K562 (cell line): ENCODE measurements around the gene MT1E. TPM values are rescaled to one million over a fixed set of nuclear protein-coding genes. Genes with fewer than 3 reads are reported as not detected.

ENCODE experiments used
- ETV1 ChIP-seq: fragments of 450-650 bp; conservative IDR thresholded peaks from 2 replicates; pipeline ENCODE4 v1.6.1; 2016; ENCODE audit warnings: missing genetic modification characterization, control low read depth, low read depth, missing compliant biosample characterization
- GABPB1 ChIP-seq: sonication (generic); formaldehyde crosslinking; IDR thresholded peaks from 2 replicates; pipeline ENCODE4 v1.8.0; 2022; ENCODE audit warnings: mild to moderate bottlenecking, missing genetic modification reagents
- GTF2B ChIP-seq: IDR thresholded peaks from 2 replicates; pipeline ENCODE4 v1.6.1; 2011; ENCODE audit not compliant: insufficient read length; ENCODE audit errors: extremely low read depth
- HMG20A ChIP-seq: fragments of 450-650 bp; formaldehyde crosslinking; conservative IDR thresholded peaks from 2 replicates; pipeline ENCODE4 v1.4.0; 2020; ENCODE audit warnings: mild to moderate bottlenecking, mixed read lengths
- NKRF ChIP-seq: fragments of 450-650 bp; IDR thresholded peaks from 2 replicates; pipeline ENCODE4 v1.6.1; 2016; ENCODE audit warnings: borderline replicate concordance
- RBM17 ChIP-seq: fragments of 200-400 bp; formaldehyde crosslinking; IDR thresholded peaks from 2 replicates; pipeline ENCODE4 v1.6.1; 2017; ENCODE audit warnings: low read depth, mild to moderate bottlenecking, low read length, borderline replicate concordance
- WHSC1 ChIP-seq: IDR thresholded peaks from one replicate; pipeline ENCODE4 v1.6.1; 2012; ENCODE audit warnings: low read length, control low read depth, inconsistent platforms
- ZNF449 ChIP-seq: fragments of 250-450 bp; sonication (Bioruptor Pico); IDR thresholded peaks from 2 replicates; pipeline ENCODE4 v1.8.0; 2022; ENCODE audit warnings: moderate library complexity, mild to moderate bottlenecking, inconsistent platforms
- ZNF551 ChIP-seq: fragments of 250-450 bp; sonication (Bioruptor Pico); IDR thresholded peaks from 2 replicates; pipeline ENCODE4 v1.5.0; 2021; ENCODE audit warnings: mild to moderate bottlenecking, moderate library complexity
- ZNF644 ChIP-seq: fragments of 200-800 bp; sonication (Bioruptor generic); IDR thresholded peaks from 2 replicates; pipeline ENCODE4 v1.6.1; 2016; ENCODE audit warnings: low read depth, missing genetic modification characterization, missing compliant biosample characterization
- ZNF766 ChIP-seq: fragments of 200-800 bp; sonication (Bioruptor generic); conservative IDR thresholded peaks from 2 replicates; pipeline ENCODE4 v1.6.1; 2016; ENCODE audit warnings: missing genetic modification characterization, missing compliant biosample characterization
- polyA plus RNA-seq, 8 experiments: library from polyadenylated mRNA; depleted of rRNA in 4 of 8; stranded (reverse) in 5 of 8; unstranded in 3 of 8; fragments of >200 nt; fragmentation: Nextera tagmentation in 2 of 8; fragmentation: Illumina TruSeq in 1 of 8; extraction: Ambion mirVana in 2 of 8; extraction: Trizol in 1 of 8; gene quantifications; 2 replicates each; pipeline versions ENCODE4 v1.2.1 to v1.2.3, GENCODE V29; 2011 to 2014; ENCODE audit warnings: inconsistent platforms in 1 of 8, missing spikeins in 1 of 8
- total RNA-seq, 7 experiments: library from RNA; depleted of rRNA in 6 of 7; stranded (reverse); fragments of >200 nt in 6 of 7; fragmentation: Illumina TruSeq in 2 of 7; extraction: Trizol in 2 of 7; gene quantifications; 2 replicates each; pipeline versions ENCODE4 v1.2.1 to v1.2.3, GENCODE V29; 2011 to 2021; ENCODE audit warnings: low replicate concordance in 1 of 7

The MT1E gene
- total and polyA plus RNA-seq, 9 of the 15 experiments (the other 6 are each of a cell fraction or from before 2014, with no cell fraction given), result 0.29 to 0.81 (median 0.46) TPM; not detected in 3

GRCh38 chr16:56608043-56608875 is 17.3 kb upstream of the MT1E start, which contains the start of gene MT2A (continued):
- TF ChIP-seq HMG20A (CRISPR knock-in tag) (no peak), NKRF (no peak), ZNF551 (no peak), ZNF449 (CRISPR knock-in tag) (no peak), ETV1 (tag) (no peak), ZNF644 (tag) (no peak), WHSC1 (peak; percentile 50), GABPB1 (CRISPR knock-in tag) (no peak), ZNF766 (CRISPR knock-in tag) (no peak), RBM17 (no peak), GTF2B (no peak)
